Ramos (cell line): ENCODE results near the gene MYO5B.

ENCODE experiments used
- in situ Hi-C: fragments of 300-500 bp; cut with MboI; formaldehyde crosslinking; loops from one replicate; pipeline ENCODE4 v1.14.3; 2022; ENCODE audit warnings: low sequenced_read_pairs; ENCODE audit not compliant: unreplicated experiment

MYO5B gene

GRCh38 chr18:49875155-49875554, 319.8 kb downstream of the MYO5B start:
- in situ Hi-C loops, result no loop called here

- in situ Hi-C loops, result no loop called here
Measured at GRCh38 chr18:49874238-49874637, 320.7 kb downstream of the MYO5B start.

GRCh38 chr18:49869354-49869753, 325.6 kb downstream of the MYO5B start:
- in situ Hi-C loops, result no loop called here

GRCh38 chr18:49866680-49867079, 328.3 kb downstream of the MYO5B start:
- in situ Hi-C loops, result no loop called here

- in situ Hi-C loops, result no loop called here
Measured at GRCh38 chr18:49865401-49865800, 329.5 kb downstream of the MYO5B start.

- in situ Hi-C loops, result no loop called here
Measured at GRCh38 chr18:49863769-49864621, 331.0 kb downstream of the MYO5B start.

- in situ Hi-C loops, result no loop called here
Measured at GRCh38 chr18:49862656-49863385, 332.1 kb downstream of the MYO5B start.

- in situ Hi-C loops, result no loop called here
Measured at GRCh38 chr18:49861659-49862058, 333.3 kb downstream of the MYO5B start.

GRCh38 chr18:49859725-49860124, 335.2 kb downstream of the MYO5B start:
- in situ Hi-C loops, result loop anchor here (5.0 to 10.0 kb wide), 2 partner anchors 347 to 1185 kb away; no protein-coding TSS in a partner anchor

GRCh38 chr18:49859021-49859359, 336.0 kb downstream of the MYO5B start:
- in situ Hi-C loops, result loop anchor here (5.0 to 10.0 kb wide), 2 partner anchors 347 to 1184 kb away; no protein-coding TSS in a partner anchor

GRCh38 chr18:49858309-49859020, 336.5 kb downstream of the MYO5B start:
- in situ Hi-C loops, result loop anchor here (5.0 to 10.0 kb wide), 2 partner anchors 346 to 1184 kb away; no protein-coding TSS in a partner anchor

GRCh38 chr18:49857708-49858107, 337.2 kb downstream of the MYO5B start:
- in situ Hi-C loops, result loop anchor here (5.0 to 10.0 kb wide), 2 partner anchors 345 to 1183 kb away; no protein-coding TSS in a partner anchor

- in situ Hi-C loops, result loop anchor here (5.0 to 10.0 kb wide), 2 partner anchors 344 to 1182 kb away; no protein-coding TSS in a partner anchor
Measured at GRCh38 chr18:49856496-49856895, 338.5 kb downstream of the MYO5B start.

- in situ Hi-C loops, result loop anchor here (5.0 to 10.0 kb wide), 2 partner anchors 344 to 1181 kb away; no protein-coding TSS in a partner anchor
Measured at GRCh38 chr18:49855711-49856415, 339.1 kb downstream of the MYO5B start.

GRCh38 chr18:49854681-49855080, 340.3 kb downstream of the MYO5B start:
- in situ Hi-C loops, result loop anchor here (5.0 to 10.0 kb wide), 2 partner anchors 342 to 1180 kb away; no protein-coding TSS in a partner anchor

GRCh38 chr18:49853436-49853835, 341.5 kb downstream of the MYO5B start:
- in situ Hi-C loops, result loop anchor here (10.0 kb wide), 1 partner anchor 1179 kb away; no protein-coding TSS in a partner anchor

- in situ Hi-C loops, result loop anchor here (10.0 kb wide), 1 partner anchor 1178 kb away; no protein-coding TSS in a partner anchor
Measured at GRCh38 chr18:49853011-49853410, 341.9 kb downstream of the MYO5B start.

GRCh38 chr18:49851624-49852023, 343.3 kb downstream of the MYO5B start:
- in situ Hi-C loops, result loop anchor here (10.0 kb wide), 1 partner anchor 1177 kb away; no protein-coding TSS in a partner anchor

GRCh38 chr18:49850636-49851035, 344.3 kb downstream of the MYO5B start:
- in situ Hi-C loops, result loop anchor here (10.0 kb wide), 1 partner anchor 1176 kb away; no protein-coding TSS in a partner anchor
